GM18870 (cell line): ENCODE data around the gene SCYGR8.
A peak's percentile ranks its signal among the peaks of the same experiment; 100 is the strongest.

Experiments
- ATAC-seq: cut with Tn5 transposase; IDR thresholded peaks from one replicate; pipeline ENCODE4 v1.9.1; 2021; ENCODE audit warnings: moderate library complexity; ENCODE audit not compliant: unreplicated experiment

SCYGR8 gene

GRCh38 chr2:227759411-227760118 lies 13.9 kb downstream of the SCYGR8 start:
- ATAC-seq = no peak

- no peak for ATAC-seq
Measured at GRCh38 chr2:227761740-227762476, 16.2 kb downstream of the SCYGR8 start.

- peak; percentile 9 for ATAC-seq
Measured at GRCh38 chr2:227765788-227766372, 20.2 kb downstream of the SCYGR8 start.

- peak; percentile 91 for ATAC-seq
Measured at GRCh38 chr2:227766373-227766883, 20.7 kb downstream of the SCYGR8 start.

- ATAC-seq = no peak
Measured at GRCh38 chr2:227767830-227768229, 22.1 kb downstream of the SCYGR8 start.

- ATAC-seq = no peak
Measured at GRCh38 chr2:227772197-227772661, 26.5 kb downstream of the SCYGR8 start.

- ATAC-seq = no peak
Measured at GRCh38 chr2:227772932-227773331, 27.2 kb downstream of the SCYGR8 start.

- no peak for ATAC-seq
Measured at GRCh38 chr2:227774011-227774624, 28.4 kb downstream of the SCYGR8 start.

- no peak for ATAC-seq
Measured at GRCh38 chr2:227774895-227775842, 29.5 kb downstream of the SCYGR8 start.

- ATAC-seq = no peak
Measured at GRCh38 chr2:227780981-227781615, 35.4 kb downstream of the SCYGR8 start.

- no peak for ATAC-seq
Measured at GRCh38 chr2:227781841-227782240, 36.1 kb downstream of the SCYGR8 start.

- peak; percentile 41 for ATAC-seq
Measured at GRCh38 chr2:227782804-227783203, 37.1 kb downstream of the SCYGR8 start.

- ATAC-seq = peak; percentile 98
Measured at GRCh38 chr2:227783404-227784138, 37.9 kb downstream of the SCYGR8 start.

GRCh38 chr2:227785293-227785692 lies 39.6 kb downstream of the SCYGR8 start:
- no peak for ATAC-seq

- no peak for ATAC-seq
Measured at GRCh38 chr2:227788561-227789018, 42.9 kb downstream of the SCYGR8 start.

GRCh38 chr2:227789803-227790202 lies 44.1 kb downstream of the SCYGR8 start:
- no peak for ATAC-seq

GRCh38 chr2:227793148-227793712 lies 47.5 kb downstream of the SCYGR8 start:
- no peak for ATAC-seq
